IMR-90 (cell line): ENCODE results near the gene AIRE. TPM values are rescaled to one million over a fixed set of nuclear protein-coding genes. Genes with fewer than 3 reads are reported as not detected.

Experiments used
- ATAC-seq: fragments of 200-7000 bp; cut with Tn5 transposase; 2 replicates; pipeline ENCODE4 v1.9.1; 2020; ENCODE audit warnings: low read depth, mild to moderate bottlenecking, moderate library complexity
- BruUV-seq: library from RNA; stranded (reverse); fragments of 400-500 nt; replicated peaks from 2 replicates; lab custom pipeline; 2021; lab: Mats Ljungman, UMichigan
- CTCF ChIA-PET: fragments of 300-600 bp; formaldehyde crosslinking; extraction: SDS; loops from one replicate; lab custom pipeline; 2021; ENCODE audit warnings: antibody characterized with exemption; lab: Yijun Ruan, JAX
- POLR2A ChIA-PET: fragments of 300-600 bp; sonication (Branson Sonifier 250); formaldehyde crosslinking; loops from one replicate; lab custom pipeline; 2022; ENCODE audit warnings: antibody characterized with exemption; ENCODE audit not compliant: unreplicated experiment; lab: Charles Lee
- DNase-seq: peaks from one replicate; pipeline ENCODE4 v3.0.0; 2013
- H2AFZ ChIP-seq: replicated peaks from 2 replicates; pipeline ENCODE3; 2013; ENCODE audit warnings: low read length, mild to moderate bottlenecking; ENCODE audit not compliant: poor library complexity
- H2AK5ac ChIP-seq: 2 replicates; pipeline ENCODE4 v1.6.1; 2013; ENCODE audit warnings: low read depth, low read length, inconsistent platforms
- H2AK9ac ChIP-seq: replicated peaks from 2 replicates; pipeline ENCODE3; 2013; ENCODE audit warnings: mild to moderate bottlenecking, low read depth, low read length, moderate library complexity; ENCODE audit not compliant: poor library complexity
- H2BK120ac ChIP-seq: 2 replicates; pipeline ENCODE4 v1.6.1; 2013; ENCODE audit warnings: low read depth, low read length, inconsistent platforms
- H2BK15ac ChIP-seq: 3 replicates; pipeline ENCODE4 v1.6.1; 2013; ENCODE audit warnings: low read depth, low read length, inconsistent platforms
- H2BK20ac ChIP-seq: 2 replicates; pipeline ENCODE4 v1.6.1; 2013; ENCODE audit warnings: low read depth, mild to moderate bottlenecking, inconsistent platforms, low read length, moderate library complexity
- H2BK5ac ChIP-seq: 2 replicates; pipeline ENCODE4 v1.6.1; 2013; ENCODE audit warnings: mild to moderate bottlenecking, low read depth, low read length, inconsistent platforms; ENCODE audit not compliant: poor library complexity, severe bottlenecking
- H3K14ac ChIP-seq: replicated peaks from 2 replicates; pipeline ENCODE4 v1.6.1; 2013; ENCODE audit warnings: low read depth, low read length, inconsistent platforms
- H3K18ac ChIP-seq: 2 replicates; pipeline ENCODE4 v1.6.1; 2013; ENCODE audit warnings: low read depth, low read length, control low read depth
- H3K23ac ChIP-seq: 2 replicates; pipeline ENCODE4 v1.6.1; 2013; ENCODE audit warnings: low read depth, low read length, inconsistent platforms
- H3K27ac ChIP-seq: 2 replicates; pipeline ENCODE4 v1.5.1; 2013; ENCODE audit warnings: mild to moderate bottlenecking, control low read depth, low read length; ENCODE audit not compliant: insufficient read depth
- H3K27me3 ChIP-seq: 2 replicates; pipeline ENCODE4 v1.6.1; 2013; ENCODE audit warnings: low read length; ENCODE audit not compliant: control insufficient read depth, insufficient read depth
- H3K36me3 ChIP-seq: 2 replicates; pipeline ENCODE4 v1.6.1; 2013; ENCODE audit warnings: low read length, mixed read lengths; ENCODE audit not compliant: control insufficient read depth, insufficient read depth
- H3K4ac ChIP-seq: 2 replicates; pipeline ENCODE4 v1.6.1; 2013; ENCODE audit warnings: low read depth, low read length, inconsistent platforms
- H3K4me1 ChIP-seq: 2 replicates; pipeline ENCODE4 v1.6.1; 2013; ENCODE audit warnings: low read length, mixed read lengths; ENCODE audit not compliant: control insufficient read depth, insufficient read depth
- H3K4me2 ChIP-seq: 2 replicates; pipeline ENCODE4 v1.6.1; 2013; ENCODE audit warnings: low read depth, mild to moderate bottlenecking, control low read depth, low read length, moderate library complexity
- H3K4me3 ChIP-seq: 2 replicates; pipeline ENCODE4 v1.5.1; 2013; ENCODE audit warnings: low read depth, mild to moderate bottlenecking, control low read depth, low read length, moderate library complexity; ENCODE audit not compliant: insufficient read depth
- H3K56ac ChIP-seq: 2 replicates; pipeline ENCODE4 v1.6.1; 2013; ENCODE audit warnings: low read length, inconsistent platforms; ENCODE audit not compliant: insufficient read depth; ENCODE audit errors: extremely low read depth
- H3K79me1 ChIP-seq, 2 experiments: 2 replicates each; pipeline ENCODE4 v1.6.1; 2013; ENCODE audit warnings: low read length in 2 of 2, inconsistent platforms in 1 of 2, low read depth in 1 of 2
- H3K9ac ChIP-seq: 2 replicates; pipeline ENCODE4 v1.6.1; 2013; ENCODE audit warnings: low read depth, low read length, control low read depth
- H3K9me1 ChIP-seq: 2 replicates; pipeline ENCODE4 v1.6.1; 2013; ENCODE audit warnings: low read length, inconsistent platforms; ENCODE audit not compliant: insufficient read depth
- H3K9me3 ChIP-seq: 2 replicates; pipeline ENCODE4 v1.6.1; 2013; ENCODE audit warnings: low read length; ENCODE audit not compliant: control insufficient read depth, insufficient read depth
- H4K20me1 ChIP-seq: 2 replicates; pipeline ENCODE4 v1.6.1; 2013; ENCODE audit warnings: low read length, inconsistent platforms; ENCODE audit not compliant: insufficient read depth
- H4K5ac ChIP-seq: 2 replicates; pipeline ENCODE4 v1.6.1; 2013; ENCODE audit warnings: mild to moderate bottlenecking, low read depth, low read length, control low read depth
- H4K8ac ChIP-seq, 2 experiments: 2 replicates each; pipeline ENCODE4 v1.6.1; 2013; ENCODE audit warnings: low read depth in 2 of 2, low read length in 2 of 2, control low read depth in 1 of 2, inconsistent platforms in 1 of 2
- H4K91ac ChIP-seq: 2 replicates; pipeline ENCODE4 v1.6.1; 2013; ENCODE audit warnings: low read depth, low read length, inconsistent platforms; ENCODE audit not compliant: insufficient read depth
- BHLHE40 ChIP-seq: fragments of 150-350 bp; IDR thresholded peaks from 2 replicates; pipeline ENCODE4 v1.6.1; 2016; ENCODE audit warnings: mild to moderate bottlenecking, low read depth, low read length
- CEBPB ChIP-seq: IDR thresholded peaks from 2 replicates; pipeline ENCODE4 v1.6.1; 2012; ENCODE audit warnings: low read depth, low read length, improper control_type of control experiment
- CHD1 ChIP-seq: IDR thresholded peaks from 2 replicates; pipeline ENCODE4 v1.6.1; 2012; ENCODE audit warnings: low read depth, low read length, improper control_type of control experiment
- FOS ChIP-seq: fragments of 150-350 bp; IDR thresholded peaks from 2 replicates; pipeline ENCODE4 v1.6.1; 2016; ENCODE audit warnings: low read depth, low read length
- MAFK ChIP-seq: IDR thresholded peaks from 2 replicates; pipeline ENCODE4 v1.6.1; 2012; ENCODE audit warnings: low read depth, low read length, improper control_type of control experiment
- MAZ ChIP-seq: IDR thresholded peaks from 2 replicates; pipeline ENCODE4 v1.6.1; 2012; ENCODE audit warnings: low read depth, mild to moderate bottlenecking, low read length, improper control_type of control experiment, moderate library complexity, borderline replicate concordance
- MXI1 ChIP-seq: IDR thresholded peaks from 2 replicates; pipeline ENCODE4 v1.6.1; 2012; ENCODE audit warnings: low read depth, mild to moderate bottlenecking, low read length, moderate library complexity, borderline replicate concordance
- NFE2L2 ChIP-seq: fragments of 150-350 bp; IDR thresholded peaks from 2 replicates; pipeline ENCODE4 v1.6.1; 2016; ENCODE audit warnings: low read depth, mild to moderate bottlenecking, low read length
- POLR2A ChIP-seq: IDR thresholded peaks from 2 replicates; pipeline ENCODE4 v1.6.1; 2012; ENCODE audit warnings: mild to moderate bottlenecking, low read depth, low read length
- RAD21 ChIP-seq: IDR thresholded peaks from 2 replicates; pipeline ENCODE4 v1.6.1; 2012; ENCODE audit warnings: low read length, improper control_type of control experiment
- RCOR1 ChIP-seq: IDR thresholded peaks from 2 replicates; pipeline ENCODE4 v1.6.1; 2012; ENCODE audit warnings: mild to moderate bottlenecking, low read length, improper control_type of control experiment; ENCODE audit not compliant: insufficient replicate concordance
- RFX5 ChIP-seq: IDR thresholded peaks from 2 replicates; pipeline ENCODE4 v1.8.0; 2012; ENCODE audit warnings: low read depth, mild to moderate bottlenecking, low read length, moderate library complexity
- SMC3 ChIP-seq: fragments of 150-350 bp; IDR thresholded peaks from 2 replicates; pipeline ENCODE4 v1.6.1; 2016; ENCODE audit warnings: low read depth, mild to moderate bottlenecking, antibody characterized with exemption, low read length, moderate library complexity
- WGBS, 2 experiments: methylation state at CpG; one replicate each; pipeline versions ENCODE4 v1.1.5 to v1.1.7; 2013; ENCODE audit warnings: missing lambda C conversion rate in 2 of 2; ENCODE audit not compliant: insufficient read length in 1 of 2; ENCODE audit errors: extremely low coverage in 2 of 2; 5-methylcytosine and 5-hydroxymethylcytosine counted together
- dilution Hi-C: fragments of 300-500 bp; cut with HindIII; formaldehyde crosslinking; loops from one replicate; pipeline ENCODE4 v1.14.3; 2018; ENCODE audit warnings: low sequenced_read_pairs; ENCODE audit not compliant: unreplicated experiment
- in situ Hi-C: fragments of 300-500 bp; cut with MboI; formaldehyde crosslinking; loops from 3 replicates; pipeline ENCODE4 v1.14.3; 2019; ENCODE audit warnings: low sequenced_read_pairs, inconsistent platforms, mixed read lengths
- intact Hi-C: fragments of 100-400 bp; cut with micrococcal nuclease; formaldehyde crosslinking; loops from 2 replicates; pipeline ENCODE4 v1.10.0; 2022
- polyA plus RNA-seq, 3 experiments: library from polyadenylated mRNA; depleted of rRNA; stranded (reverse); fragments of >200 nt; gene quantifications; 2 replicates each; pipeline ENCODE4 v1.2.3, GENCODE V29; 2012; ENCODE audit warnings: low replicate concordance in 1 of 3
- total RNA-seq: library from RNA; depleted of rRNA; stranded (reverse); fragments of >200 nt; gene quantifications from 2 replicates; pipeline ENCODE4 v1.2.3, GENCODE V29; 2012
- TF ChIP-seq, protein P1 (sequence below): conservative IDR thresholded peaks from 2 replicates; pipeline ENCODE4 v1.5.1; 2012; ENCODE audit warnings: mild to moderate bottlenecking, low read depth, low read length, improper control_type of control experiment
- TF ChIP-seq, protein P2 (sequence below): fragments of 150-350 bp; IDR thresholded peaks from 2 replicates; pipeline ENCODE4 v1.6.1; 2016; ENCODE audit warnings: low read depth, mild to moderate bottlenecking, low read length, moderate library complexity, borderline replicate concordance
- TF ChIP-seq, protein P3 (sequence below): fragments of 150-350 bp; IDR thresholded peaks from 2 replicates; pipeline ENCODE4 v1.6.1; 2017; ENCODE audit warnings: mild to moderate bottlenecking, antibody characterized with exemption, low read length, low read depth

AIRE gene
- total and polyA plus RNA-seq, 2 of the 4 experiments (the other 2 are of a cell fraction), result 0.05 TPM; not detected in 1

DNA sequence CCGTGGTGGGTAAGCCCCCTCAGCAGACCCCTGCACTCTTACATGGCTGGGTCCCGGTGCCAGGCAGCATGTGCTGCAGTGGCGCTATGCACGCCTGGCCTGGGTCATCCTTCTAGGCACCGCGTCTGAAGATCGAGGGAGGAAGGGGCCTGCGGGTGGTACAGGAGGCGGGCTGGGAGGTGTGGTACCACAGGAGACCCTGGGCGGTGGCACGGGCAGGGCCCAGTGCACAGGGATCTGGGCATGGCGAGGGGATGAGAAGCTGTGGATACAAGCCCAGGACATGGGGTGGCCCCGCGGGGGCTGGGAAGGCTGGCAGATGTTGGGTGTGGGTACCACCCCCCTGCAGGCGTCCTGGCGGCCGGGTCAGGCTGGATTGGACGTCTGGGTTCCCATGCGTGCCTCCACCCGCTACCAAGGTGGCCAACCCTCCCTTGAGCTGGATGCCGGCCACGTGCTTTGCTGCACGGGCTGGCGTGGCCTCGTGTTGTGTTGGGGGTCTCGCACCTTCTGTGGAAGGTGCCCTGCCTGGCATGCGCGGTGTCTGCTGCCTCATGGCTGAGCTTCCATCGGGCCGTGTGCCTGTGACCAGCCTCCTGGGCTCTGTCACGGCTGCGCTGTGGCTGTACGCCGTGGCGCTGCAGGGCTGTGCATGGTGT, 33.9 kb downstream of the AIRE start:
- ChIA-PET CTCF (no interaction called here), POLR2A (no interaction called here)
- dilution Hi-C loops, result no loop called here
- H3K79me1 ChIP-seq, result no peaks in the 10 kb centered on the region
- H3K18ac ChIP-seq, result no peak overlapping the region
- no peak overlapping the region for H4K5ac ChIP-seq
- no peak overlapping the region for H3K9ac ChIP-seq
- H4K20me1 ChIP-seq, result peaks cover 6% of the 10 kb centered on the region
- no peak overlapping the region for H3K4me3 ChIP-seq
- no peak overlapping the region for H4K91ac ChIP-seq
- H2BK120ac ChIP-seq, result no peak overlapping the region
- in situ Hi-C loops, result no loop called here
- TF ChIP-seq, protein P1, sequence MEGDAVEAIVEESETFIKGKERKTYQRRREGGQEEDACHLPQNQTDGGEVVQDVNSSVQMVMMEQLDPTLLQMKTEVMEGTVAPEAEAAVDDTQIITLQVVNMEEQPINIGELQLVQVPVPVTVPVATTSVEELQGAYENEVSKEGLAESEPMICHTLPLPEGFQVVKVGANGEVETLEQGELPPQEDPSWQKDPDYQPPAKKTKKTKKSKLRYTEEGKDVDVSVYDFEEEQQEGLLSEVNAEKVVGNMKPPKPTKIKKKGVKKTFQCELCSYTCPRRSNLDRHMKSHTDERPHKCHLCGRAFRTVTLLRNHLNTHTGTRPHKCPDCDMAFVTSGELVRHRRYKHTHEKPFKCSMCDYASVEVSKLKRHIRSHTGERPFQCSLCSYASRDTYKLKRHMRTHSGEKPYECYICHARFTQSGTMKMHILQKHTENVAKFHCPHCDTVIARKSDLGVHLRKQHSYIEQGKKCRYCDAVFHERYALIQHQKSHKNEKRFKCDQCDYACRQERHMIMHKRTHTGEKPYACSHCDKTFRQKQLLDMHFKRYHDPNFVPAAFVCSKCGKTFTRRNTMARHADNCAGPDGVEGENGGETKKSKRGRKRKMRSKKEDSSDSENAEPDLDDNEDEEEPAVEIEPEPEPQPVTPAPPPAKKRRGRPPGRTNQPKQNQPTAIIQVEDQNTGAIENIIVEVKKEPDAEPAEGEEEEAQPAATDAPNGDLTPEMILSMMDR, result no peak
- TF ChIP-seq RCOR1 (no peak), MXI1 (no peak), SMC3 (no peak), NFE2L2 (no peak), RAD21 (no peak), FOS (no peak), RFX5 (no peak), CHD1 (no peak), POLR2A (no peak), MAFK (no peak), CEBPB (no peak), MAZ (no peak), BHLHE40 (no peak)
- TF ChIP-seq, protein P2, sequence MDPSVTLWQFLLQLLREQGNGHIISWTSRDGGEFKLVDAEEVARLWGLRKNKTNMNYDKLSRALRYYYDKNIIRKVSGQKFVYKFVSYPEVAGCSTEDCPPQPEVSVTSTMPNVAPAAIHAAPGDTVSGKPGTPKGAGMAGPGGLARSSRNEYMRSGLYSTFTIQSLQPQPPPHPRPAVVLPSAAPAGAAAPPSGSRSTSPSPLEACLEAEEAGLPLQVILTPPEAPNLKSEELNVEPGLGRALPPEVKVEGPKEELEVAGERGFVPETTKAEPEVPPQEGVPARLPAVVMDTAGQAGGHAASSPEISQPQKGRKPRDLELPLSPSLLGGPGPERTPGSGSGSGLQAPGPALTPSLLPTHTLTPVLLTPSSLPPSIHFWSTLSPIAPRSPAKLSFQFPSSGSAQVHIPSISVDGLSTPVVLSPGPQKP, result no peak
- TF ChIP-seq, protein P3, sequence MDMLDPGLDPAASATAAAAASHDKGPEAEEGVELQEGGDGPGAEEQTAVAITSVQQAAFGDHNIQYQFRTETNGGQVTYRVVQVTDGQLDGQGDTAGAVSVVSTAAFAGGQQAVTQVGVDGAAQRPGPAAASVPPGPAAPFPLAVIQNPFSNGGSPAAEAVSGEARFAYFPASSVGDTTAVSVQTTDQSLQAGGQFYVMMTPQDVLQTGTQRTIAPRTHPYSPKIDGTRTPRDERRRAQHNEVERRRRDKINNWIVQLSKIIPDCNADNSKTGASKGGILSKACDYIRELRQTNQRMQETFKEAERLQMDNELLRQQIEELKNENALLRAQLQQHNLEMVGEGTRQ, result no peak
- no peak overlapping the region for H3K14ac ChIP-seq
- H3K36me3 ChIP-seq, result peaks cover 77% of the 10 kb centered on the region
- H2BK15ac ChIP-seq, result no peak overlapping the region
- no peaks in the 10 kb centered on the region for H3K4me1 ChIP-seq
- H3K9me1 ChIP-seq, result peaks cover 5% of the 10 kb centered on the region; the same call in 1 of the 2 replicates
- WGBS, 2 experiments, result 97% methylated on average over 21 of the region's 35 CpGs; no CpG with 5 or more reads in 1 of the 2 experiments
- H3K27me3 ChIP-seq, result no peaks in the 10 kb centered on the region
- intact Hi-C loops, result no loop called here
- H3K56ac ChIP-seq, result no peak overlapping the region
- no peak overlapping the region for H3K4ac ChIP-seq
- no peak overlapping the region for H3K23ac ChIP-seq
- no peak overlapping the region for H2BK20ac ChIP-seq
- no peaks in the 10 kb centered on the region for H3K9me3 ChIP-seq
- BruUV-seq, result no TSS peak
- H2BK5ac ChIP-seq, result no peak overlapping the region
- no peak overlapping the region for H2AFZ ChIP-seq
- DNase-seq (no peak), ATAC-seq (no peak)
- no peak overlapping the region for H3K27ac ChIP-seq
- H2AK9ac ChIP-seq, result no peak overlapping the region
- H2AK5ac ChIP-seq, result no peak overlapping the region
- no peak overlapping the region for H3K4me2 ChIP-seq
- H4K8ac ChIP-seq, result no peak overlapping the region
